Left lobe of liver (tissue), 2 donors: Measurements from ENCODE around the gene MET. TPM values are rescaled to one million over a fixed set of nuclear protein-coding genes. Genes with fewer than 3 reads are reported as not detected.
A peak's percentile ranks its signal among the peaks of the same experiment; 100 is the strongest.

Experiments
- ATAC-seq: fragments of 200-7000 bp; cut with Tn5 transposase; one replicate; pipeline ENCODE4 v1.9.1; 2020; ENCODE audit warnings: mild to moderate bottlenecking, moderate library complexity
- DNase-seq: peaks from one replicate; pipeline ENCODE4 v3.0.0-alpha.2; 2020; ENCODE audit warnings: low spot score
- total RNA-seq: library from RNA; stranded (reverse); gene quantifications from one replicate; pipeline ENCODE4 v1.2.1, GENCODE V29; 2021
- donor health status: DM: no; HTN: no; CAD: no; lungs with moderate emphysema.
- donor health status: DM: no; HTN: yes; CAD: no.

The MET gene
- total RNA-seq, 1 donor from 2014 or later, result 32.2 TPM

GRCh38 chr7:116724560-116725231 lies 52.7 kb downstream of the MET start:
- DNase-seq, result no peak
- ATAC-seq, result peak; percentile 49

GRCh38 chr7:116726149-116726548 lies 54.2 kb downstream of the MET start:
- ATAC-seq (peak; percentile 31), DNase-seq (no peak)

- no peak for DNase-seq
- ATAC-seq, result peak; percentile 61
These were observed 54.9 kb downstream of the MET start for GRCh38 chr7:116726713-116727431.

DNA sequence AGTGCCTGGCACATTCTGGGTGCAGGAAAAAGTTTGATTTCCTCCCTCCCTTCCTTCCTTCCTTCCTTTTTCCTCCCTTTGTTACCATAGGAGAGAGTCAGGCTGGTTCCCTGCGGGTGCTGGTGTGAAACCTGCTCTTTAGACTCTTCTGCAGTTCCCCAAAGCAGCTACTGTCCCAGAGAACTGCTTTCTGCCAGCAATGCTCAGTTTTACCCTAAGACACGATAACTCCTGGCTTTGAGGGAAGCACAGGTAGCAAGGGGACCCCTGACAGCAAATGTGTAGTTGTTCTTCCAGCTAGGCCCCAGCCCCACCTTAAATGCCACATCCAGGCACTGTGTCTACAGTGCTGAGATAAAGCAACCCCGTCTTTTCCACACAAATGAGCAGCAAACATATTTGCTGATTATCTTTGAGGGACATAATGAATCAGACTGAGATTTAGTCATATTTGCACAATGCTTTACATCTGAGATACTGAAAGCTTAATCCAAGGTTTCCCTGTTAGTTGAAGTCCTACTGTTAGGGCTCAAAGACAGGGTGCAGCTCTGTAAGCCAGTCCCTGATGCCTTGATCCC lies 55.5 kb downstream of the MET start:
- no peak for DNase-seq
- peak; percentile 49 for ATAC-seq

GRCh38 chr7:116728413-116728812 lies 56.4 kb downstream of the MET start:
- no peak for ATAC-seq
- DNase-seq, result no peak

DNA sequence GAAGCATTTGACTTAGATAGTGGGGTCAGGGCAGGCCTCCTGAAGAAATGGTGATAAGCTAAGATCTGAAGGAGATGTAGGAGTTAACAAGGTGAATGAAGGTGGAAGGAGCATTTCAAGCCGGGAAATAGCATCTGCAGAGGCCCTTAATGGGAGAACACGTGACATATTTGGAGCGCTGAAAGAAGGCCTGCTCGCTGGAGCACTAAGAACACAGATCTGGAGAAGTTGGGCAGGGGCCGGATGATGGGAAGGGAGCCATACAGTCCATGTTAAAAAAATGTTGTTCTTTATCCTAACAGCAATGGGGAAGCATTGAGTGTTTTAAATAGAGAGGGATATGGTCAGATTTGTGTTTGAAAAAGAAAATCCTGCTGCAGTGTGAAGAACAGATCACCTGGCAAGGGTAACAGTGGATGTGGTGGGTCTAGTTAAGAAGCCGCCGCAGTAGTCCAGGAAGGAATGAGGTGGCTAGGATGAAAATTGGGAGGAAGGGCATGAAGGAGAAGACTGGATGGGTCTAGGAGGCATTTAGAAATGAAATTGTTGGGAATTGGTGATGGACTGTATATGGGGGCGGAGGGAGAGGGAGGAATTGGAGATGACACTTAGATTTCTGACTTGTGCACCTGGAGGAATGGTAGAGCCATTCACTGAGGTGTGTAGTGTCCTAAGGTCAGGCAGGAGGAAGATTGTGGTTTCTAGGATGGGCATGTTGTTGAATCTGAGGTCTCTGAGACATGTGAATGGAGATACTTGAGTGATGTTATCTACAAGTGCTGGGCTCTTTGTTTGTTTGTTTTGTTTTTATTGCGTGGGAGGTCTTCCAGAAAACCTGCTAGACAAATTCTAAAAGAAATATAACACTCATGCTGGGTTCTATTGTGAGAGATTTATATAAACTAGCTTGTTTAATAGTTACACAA lies 58.4 kb downstream of the MET start:
- DNase-seq, result no peak
- ATAC-seq, result no peak

GRCh38 chr7:116731023-116731395 lies 59.0 kb downstream of the MET start:
- DNase-seq (peak; percentile 66), ATAC-seq (peak; percentile 83)

DNA sequence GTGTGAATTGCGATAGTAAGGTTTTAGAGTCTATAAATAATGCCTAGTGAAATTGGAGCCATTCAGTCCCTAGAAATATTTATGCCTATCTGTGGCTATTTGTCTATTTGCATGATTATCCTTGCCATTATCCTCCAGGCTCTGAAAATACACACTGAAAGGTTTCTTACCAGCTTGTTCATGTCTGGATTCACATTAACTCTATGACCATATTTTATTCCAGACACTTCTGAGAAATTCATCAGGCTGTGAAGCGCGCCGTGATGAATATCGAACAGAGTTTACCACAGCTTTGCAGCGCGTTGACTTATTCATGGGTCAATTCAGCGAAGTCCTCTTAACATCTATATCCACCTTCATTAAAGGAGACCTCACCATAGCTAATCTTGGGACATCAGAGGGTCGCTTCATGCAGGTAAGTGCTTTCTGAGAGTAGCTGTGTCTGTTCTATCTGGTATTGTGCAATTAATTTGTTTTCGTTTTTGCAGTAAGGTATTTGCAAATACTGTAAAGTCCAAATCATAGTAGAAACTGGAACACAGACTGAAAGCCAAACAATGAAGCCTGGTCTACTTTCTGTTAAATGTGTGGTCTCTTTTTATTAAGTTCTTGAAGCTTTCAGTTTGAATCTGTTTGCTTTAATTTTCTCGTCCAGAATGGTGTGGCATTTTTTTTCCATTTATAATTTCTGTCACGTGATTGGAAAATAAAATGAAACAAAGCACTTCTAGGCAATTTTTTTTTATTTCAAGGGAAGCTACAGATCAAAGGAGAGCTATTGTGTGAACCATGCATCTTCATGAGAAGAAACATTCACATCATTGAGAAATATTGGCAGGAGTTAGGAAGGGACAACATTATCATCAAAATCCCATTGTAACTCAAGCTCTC lies 59.7 kb downstream of the MET start:
- ATAC-seq, result peak; percentile 64
- no peak for DNase-seq

DNA sequence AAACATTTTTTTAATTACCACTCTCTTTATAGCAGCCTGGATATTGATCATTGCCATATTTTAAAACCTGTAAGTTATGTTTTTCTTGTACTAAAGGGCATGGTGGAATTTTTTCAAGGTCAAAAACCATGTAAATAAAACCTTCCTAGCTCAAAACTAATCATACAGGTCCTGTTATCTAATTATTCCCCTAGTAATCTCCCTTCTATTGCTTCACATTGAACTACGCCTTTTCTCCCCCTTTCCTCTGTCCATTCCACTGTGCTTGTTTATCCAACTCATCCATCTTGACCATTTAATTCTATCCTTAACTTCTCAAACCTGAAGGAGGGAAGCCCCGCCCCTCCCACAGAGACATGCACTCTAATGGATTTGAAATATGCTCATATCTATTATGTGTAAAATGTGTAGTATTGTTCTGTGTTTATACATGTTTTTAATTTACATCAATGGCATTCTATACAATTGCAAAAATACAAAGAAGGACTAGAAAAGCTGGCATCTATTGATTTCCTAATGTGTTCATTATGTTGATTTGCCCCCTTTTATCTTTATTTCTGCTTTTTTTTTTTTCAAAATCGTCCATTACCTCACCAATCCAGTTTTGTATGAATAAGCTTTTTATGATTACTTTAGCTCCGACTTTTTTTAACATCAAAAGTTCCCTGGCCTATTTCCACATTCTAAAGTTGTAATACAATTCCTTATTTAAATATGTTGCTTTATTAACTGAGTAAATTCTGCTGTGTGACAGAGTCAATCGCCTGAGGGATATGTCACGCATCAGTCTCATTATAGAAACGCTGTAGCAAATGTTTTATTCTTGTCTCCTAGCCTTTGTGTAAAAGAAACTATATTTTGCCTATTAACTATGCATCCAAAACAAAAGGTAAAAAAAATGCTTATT lies 61.0 kb downstream of the MET start:
- DNase-seq, result no peak
- no peak for ATAC-seq

GRCh38 chr7:116733924-116734580 lies 62.1 kb downstream of the MET start:
- DNase-seq (no peak), ATAC-seq (no peak)

- no peak for ATAC-seq
These were observed 62.7 kb downstream of the MET start for GRCh38 chr7:116734710-116735109.

GRCh38 chr7:116736927-116737715 lies 65.1 kb downstream of the MET start:
- ATAC-seq, result peak; percentile 77

More at GRCh38 chr7:116734710-116735109, 62.7 kb downstream of the MET start:
- DNase-seq, result no peak

DNA sequence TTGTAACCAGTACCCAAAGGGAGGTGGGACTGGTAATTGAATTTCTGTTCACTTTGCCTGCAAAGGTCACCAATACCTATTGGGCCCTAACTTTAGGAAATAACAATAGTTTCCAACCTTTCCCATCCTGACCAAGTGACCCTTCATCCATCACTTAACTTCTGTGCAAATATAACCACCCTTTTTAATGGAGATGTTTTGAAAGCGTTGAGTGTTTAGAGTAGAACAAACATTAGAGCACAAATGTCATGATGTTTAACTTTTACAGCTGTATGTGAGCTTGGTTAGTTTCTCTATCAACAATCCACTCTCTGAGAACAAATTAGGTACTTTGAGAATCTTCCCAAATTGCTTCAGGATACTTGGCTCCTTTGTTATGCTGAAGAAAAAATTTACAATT lies 66.4 kb downstream of the MET start:
- ATAC-seq (no peak), DNase-seq (no peak)

More at GRCh38 chr7:116736927-116737715, 65.1 kb downstream of the MET start:
- DNase-seq, result no peak

DNA sequence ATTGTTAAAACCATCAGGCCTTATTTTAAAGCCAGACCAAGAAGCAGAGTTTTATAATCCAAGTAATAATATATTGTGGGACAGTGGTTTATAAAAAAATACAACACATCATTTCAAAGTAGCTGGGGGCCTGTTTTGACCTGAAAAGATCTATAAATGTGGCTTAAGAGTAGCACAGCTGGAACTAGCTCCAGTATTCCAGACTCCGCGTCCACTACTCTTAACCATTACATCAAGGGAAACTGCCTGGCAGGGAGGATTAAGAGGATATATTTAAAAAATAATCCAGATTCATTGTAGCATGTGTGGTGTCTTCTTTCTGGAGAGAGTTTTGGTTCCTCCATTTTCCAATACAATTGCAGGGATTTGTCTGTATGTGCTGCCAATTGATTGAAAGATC lies 67.3 kb downstream of the MET start:
- DNase-seq (no peak), ATAC-seq (no peak)

DNA sequence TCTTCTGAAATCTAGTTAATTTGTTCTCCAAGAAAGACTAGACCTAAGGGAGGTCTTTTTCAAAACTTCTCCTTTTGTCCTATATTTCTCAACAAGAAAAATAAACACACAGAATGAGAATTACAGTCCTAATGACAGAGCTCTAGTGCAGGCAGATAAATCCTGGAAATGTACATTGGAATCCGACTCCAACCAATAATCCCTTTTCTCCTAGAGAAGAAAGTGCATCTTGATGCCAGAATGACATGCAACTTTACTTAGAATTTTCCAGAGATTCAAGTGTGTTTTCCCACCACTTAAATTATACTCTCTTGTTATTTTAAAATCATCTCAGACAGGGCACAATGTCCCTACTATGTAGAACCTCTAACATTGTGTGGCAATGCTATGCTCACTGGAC lies 68.2 kb downstream of the MET start:
- ATAC-seq (no peak), DNase-seq (no peak)

DNA sequence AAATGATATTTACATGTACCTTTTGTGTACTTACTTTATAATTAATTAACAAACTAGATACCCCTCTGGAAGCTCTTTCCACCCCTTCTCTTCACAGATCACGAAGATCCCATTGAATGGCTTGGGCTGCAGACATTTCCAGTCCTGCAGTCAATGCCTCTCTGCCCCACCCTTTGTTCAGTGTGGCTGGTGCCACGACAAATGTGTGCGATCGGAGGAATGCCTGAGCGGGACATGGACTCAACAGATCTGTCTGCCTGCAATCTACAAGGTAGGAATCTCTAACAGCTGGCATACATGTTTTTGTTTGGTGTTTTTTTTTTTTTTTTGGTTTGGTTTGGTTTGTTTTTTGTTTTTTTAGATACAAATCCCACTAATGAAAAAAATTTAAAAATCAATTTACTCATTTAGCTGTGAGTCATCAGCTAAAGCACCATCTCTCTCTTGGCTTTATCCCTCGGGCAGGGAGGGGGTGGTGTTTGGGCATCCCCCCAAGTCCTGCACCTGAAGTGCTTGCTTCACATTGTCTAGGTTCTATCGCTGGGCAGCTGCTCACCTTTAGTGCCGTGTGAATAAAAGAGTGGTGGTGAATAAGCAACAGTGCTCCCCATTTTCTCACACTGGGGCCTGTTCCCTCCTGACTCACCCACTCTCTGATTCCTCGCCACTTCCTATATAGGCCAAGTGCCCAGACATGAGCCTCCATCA lies 68.9 kb downstream of the MET start:
- ATAC-seq, result peak; percentile 54
- peak; percentile 60 for DNase-seq
